Measurements from ENCODE around the gene KAT8. TPM values are rescaled to one million over a fixed set of nuclear protein-coding genes. Genes with fewer than 3 reads are reported as not detected.

The KAT8 gene
- total RNA-seq, 1 experiment from 2014 or later = 45.2 TPM

DNA sequence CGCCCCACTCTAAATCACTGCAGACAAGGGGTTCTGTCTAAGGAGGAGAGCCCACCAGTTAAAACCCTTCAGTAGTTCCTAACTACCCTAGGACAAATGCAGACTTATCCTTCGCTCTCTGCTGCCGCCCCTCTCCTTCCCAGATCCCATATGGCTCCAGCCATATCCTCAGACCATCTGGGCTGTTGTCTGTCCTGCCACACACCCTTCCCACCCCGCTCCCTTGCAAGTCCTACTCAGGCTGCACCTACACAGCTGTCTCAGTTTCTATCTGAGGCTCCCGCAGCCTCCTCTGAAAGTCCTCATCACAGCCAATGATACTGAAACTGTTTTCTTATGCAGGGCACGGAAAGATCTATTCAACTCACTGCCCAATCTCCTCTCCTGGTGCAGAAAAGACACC lies 10.0 kb upstream of the KAT8 start:
- DNase-seq (ENCODE audit: low read depth in 1 of 2, low spot score in 2 of 2) = no peak
- Histone ChIP-seq H3K27ac (no peak overlapping the region), H3K4me3 (no peak overlapping the region)

DNA sequence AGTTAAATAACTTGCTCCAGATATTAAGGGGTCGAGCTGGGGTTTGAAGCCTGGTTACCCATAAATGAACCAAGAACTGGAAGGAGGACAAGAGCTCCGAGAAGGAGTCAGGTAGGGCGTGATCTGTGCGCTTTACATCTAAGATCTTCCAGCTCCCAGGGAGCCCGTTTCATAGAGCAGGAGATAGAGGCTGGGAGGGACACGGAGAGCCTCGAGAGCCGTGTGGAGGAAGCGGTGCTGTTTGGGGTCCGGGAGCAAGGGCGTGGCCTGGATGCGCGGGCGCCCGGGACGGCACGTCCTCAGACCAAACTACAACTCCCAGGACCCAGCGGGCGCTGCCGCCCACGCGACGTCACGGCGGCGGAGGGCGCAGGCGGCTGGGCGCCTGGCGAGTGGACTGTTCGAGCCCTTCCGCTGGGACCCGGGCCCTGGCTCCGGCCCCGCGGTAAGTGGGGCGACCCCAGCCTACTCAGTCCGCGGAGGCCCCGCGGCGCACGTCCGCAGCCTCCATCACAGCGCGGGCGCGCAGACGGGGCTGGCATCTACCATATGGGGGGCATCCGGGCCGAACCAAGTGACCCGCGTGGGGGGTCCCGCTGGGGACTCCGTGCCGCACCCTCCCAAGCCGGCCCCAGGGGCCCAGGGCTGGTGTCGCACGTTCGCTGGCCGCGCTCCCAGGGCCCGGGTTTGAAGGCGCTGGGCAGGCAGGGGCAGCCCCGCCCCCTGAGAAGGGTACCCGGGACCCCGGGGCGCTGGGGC lies 9.2 kb upstream of the KAT8 start, which contains the start of gene BCKDK:
Gene BCKDK, plus strand, starts transcription at position 352 of the 759 bp plus-strand sequence. CDS start 838 bp downstream, outside the sequence.
- H3K36me3 ChIP-seq = peaks cover 51% of the 10 kb centered on the region
- H3K27ac ChIP-seq = peak within 1 kb of the TSS; percentile 68
- peaks cover 19% of the 10 kb centered on the region for H3K4me1 ChIP-seq (replicated peaks)
- no peaks in the 10 kb centered on the region for H3K9me3 ChIP-seq (replicated peaks)
- H3K27me3 ChIP-seq (replicated peaks) = no peaks in the 10 kb centered on the region
- peak; percentile 59 to 81 for DNase-seq (ENCODE audit: low read depth in 1 of 2, low spot score in 2 of 2)
- H3K4me3 ChIP-seq = peak within 1 kb of the TSS; percentile 98

More for the DNA sequence above, 10.0 kb upstream of the KAT8 start:
- H3K9me3 ChIP-seq (replicated peaks) = no peaks in the 10 kb centered on the region
- no peaks in the 10 kb centered on the region for H3K27me3 ChIP-seq (replicated peaks)
- peaks cover 19% of the 10 kb centered on the region for H3K4me1 ChIP-seq (replicated peaks)
- peaks cover 43% of the 10 kb centered on the region for H3K36me3 ChIP-seq

DNA sequence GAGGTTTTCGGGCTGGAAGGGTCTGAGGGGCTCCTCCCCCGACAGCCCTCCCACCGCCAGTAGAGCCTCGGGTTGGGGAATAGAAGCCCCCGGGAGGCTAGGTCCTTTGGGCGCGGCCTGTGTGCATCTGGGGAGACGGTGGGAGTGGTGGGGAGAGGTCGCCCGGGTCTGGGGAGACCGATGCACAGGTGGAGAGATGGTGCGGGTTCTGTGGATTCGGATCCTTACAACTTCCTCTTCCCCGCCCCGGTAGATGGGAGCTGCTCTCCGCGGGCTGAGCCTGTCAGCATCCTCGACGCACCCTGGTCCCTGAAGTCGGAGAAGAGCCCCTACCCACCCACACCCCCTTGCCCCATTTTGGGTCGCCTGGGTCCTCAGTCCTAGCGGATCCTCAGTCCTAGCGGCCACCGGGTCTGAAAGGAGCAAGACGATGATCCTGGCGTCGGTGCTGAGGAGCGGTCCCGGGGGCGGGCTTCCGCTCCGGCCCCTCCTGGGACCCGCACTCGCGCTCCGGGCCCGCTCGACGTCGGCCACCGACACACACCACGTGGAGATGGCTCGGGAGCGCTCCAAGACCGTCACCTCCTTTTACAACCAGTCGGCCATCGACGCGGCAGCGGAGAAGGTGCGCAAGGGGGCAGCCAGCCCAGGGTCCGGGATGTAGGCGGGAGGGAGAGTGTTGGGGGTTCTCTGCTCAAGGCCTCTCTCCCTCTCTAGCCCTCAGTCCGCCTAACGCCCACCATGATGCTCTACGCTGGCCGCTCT lies 8.5 kb upstream of the KAT8 start:
- Histone ChIP-seq H3K4me1 (replicated peaks) (peaks cover 19% of the 10 kb centered on the region), H3K4me3 (peak overlapping the region; percentile 98), H3K27ac (peak overlapping the region; percentile 68), H3K36me3 (peaks cover 51% of the 10 kb centered on the region), H3K9me3 (replicated peaks) (no peaks in the 10 kb centered on the region), H3K27me3 (replicated peaks) (no peaks in the 10 kb centered on the region)
- no peak for DNase-seq (ENCODE audit: low read depth in 1 of 2, low spot score in 2 of 2)

DNA sequence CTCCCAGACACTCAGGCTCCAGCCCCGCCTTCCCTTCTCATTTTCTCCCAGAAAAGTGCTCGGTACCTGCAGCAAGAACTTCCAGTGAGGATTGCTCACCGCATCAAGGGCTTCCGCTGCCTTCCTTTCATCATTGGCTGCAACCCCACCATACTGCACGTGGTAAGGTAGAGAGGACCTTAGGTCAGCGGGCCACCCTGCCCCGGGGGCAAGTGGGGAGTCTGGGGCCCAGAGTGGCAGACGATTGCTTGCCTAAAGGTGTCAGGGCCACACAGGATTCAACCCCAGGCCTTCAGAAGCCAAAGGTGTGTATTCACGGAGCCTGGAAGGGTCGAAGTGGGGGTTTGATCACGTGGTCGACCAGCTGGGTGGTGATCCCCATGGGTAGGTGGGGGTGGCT lies 7.8 kb upstream of the KAT8 start:
- H3K27ac ChIP-seq = no peak overlapping the region
- H3K4me1 ChIP-seq (replicated peaks) = peaks cover 19% of the 10 kb centered on the region
- H3K27me3 ChIP-seq (replicated peaks) = no peaks in the 10 kb centered on the region
- H3K9me3 ChIP-seq (replicated peaks) = no peaks in the 10 kb centered on the region
- peaks cover 51% of the 10 kb centered on the region for H3K36me3 ChIP-seq
- DNase-seq (ENCODE audit: low read depth in 1 of 2, low spot score in 2 of 2) = no peak
- peak overlapping the region; percentile 98 for H3K4me3 ChIP-seq

DNA sequence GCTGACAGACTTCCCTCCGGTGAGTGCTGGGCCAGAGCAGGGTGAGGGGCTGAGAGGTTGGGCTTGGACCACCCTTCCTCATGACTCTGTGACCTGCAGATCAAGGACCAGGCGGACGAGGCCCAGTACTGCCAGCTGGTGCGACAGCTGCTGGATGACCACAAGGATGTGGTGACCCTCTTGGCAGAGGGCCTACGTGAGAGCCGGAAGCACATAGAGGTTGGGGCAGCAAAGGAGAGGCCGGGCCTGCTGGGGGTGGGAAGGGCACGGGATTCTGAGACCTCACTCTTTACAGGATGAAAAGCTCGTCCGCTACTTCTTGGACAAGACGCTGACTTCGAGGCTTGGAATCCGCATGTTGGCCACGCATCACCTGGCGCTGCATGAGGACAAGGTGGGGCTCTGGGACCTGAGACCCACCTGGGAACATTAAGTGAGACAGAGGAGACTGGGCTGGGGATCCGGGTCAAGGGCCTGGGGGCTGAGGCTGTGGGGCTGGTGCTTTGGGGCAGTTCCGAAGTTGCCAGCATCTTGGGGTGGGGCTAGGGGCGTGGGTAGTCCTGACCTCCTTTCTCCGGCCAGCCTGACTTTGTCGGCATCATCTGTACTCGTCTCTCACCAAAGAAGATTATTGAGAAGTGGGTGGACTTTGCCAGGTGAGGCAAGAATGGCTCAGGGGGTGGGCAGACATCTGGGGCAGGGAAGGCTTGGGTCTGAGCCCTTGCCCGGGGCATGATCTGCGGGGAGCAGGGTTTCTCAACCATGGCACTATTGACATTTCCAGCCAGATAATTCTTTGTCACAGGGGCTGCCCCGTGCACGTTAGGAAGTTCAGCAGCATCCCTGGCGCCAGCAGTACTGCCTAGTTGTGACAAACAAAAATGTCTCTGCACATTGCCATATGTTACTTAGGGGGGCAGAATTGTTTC lies 7.1 kb upstream of the KAT8 start:
- Histone ChIP-seq H3K9me3 (replicated peaks) (no peaks in the 10 kb centered on the region), H3K4me3 (no peak overlapping the region), H3K4me1 (replicated peaks) (peaks cover 19% of the 10 kb centered on the region), H3K27me3 (replicated peaks) (no peaks in the 10 kb centered on the region), H3K36me3 (peaks cover 51% of the 10 kb centered on the region), H3K27ac (no peak overlapping the region)
- DNase-seq (ENCODE audit: low read depth in 1 of 2, low spot score in 2 of 2) = no peak

DNA sequence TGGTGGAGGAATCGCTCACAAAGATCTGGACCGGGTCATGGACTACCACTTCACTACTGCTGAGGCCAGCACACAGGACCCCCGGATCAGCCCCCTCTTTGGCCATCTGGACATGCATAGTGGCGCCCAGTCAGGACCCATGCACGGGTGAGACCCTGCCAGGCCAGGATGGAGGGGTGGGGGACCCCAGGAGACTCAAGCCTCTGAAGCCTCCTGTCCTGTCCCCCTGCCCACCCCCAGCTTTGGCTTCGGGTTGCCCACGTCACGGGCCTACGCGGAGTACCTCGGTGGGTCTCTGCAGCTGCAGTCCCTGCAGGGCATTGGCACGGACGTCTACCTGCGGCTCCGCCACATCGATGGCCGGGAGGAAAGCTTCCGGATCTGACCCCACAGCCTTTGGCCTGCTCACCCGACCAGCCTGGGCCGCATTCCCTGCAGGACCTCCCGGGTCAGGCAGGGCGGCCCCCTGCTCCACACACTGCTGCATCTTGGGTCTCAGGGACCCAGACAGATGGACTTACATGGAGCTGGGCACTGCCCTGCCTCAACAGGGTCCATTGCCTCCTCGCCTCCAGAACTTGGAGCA lies 5.5 kb upstream of the KAT8 start:
- H3K27me3 ChIP-seq (replicated peaks) = no peaks in the 10 kb centered on the region
- no peak overlapping the region for H3K4me3 ChIP-seq

DNA sequence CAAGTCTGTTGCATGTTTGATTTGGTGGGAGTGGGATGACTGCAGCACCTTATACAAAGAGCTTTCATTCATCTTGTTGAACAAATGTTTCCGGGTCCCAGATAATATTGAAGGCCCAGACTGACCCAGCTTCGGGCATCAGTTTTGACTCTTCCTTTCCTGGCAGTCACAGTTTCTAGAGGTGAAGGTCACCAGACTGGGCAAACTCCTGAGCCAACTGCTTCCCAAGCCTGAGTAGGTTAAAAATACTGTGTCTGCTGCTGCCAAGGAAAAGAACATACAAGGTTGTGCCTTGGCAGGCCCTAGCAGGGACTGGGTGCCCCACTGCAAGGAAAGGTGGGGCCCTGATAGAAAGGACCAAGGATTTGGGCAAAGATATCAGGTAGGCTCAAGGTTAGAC lies 4.8 kb upstream of the KAT8 start:
- Histone ChIP-seq H3K9me3 (replicated peaks) (no peaks in the 10 kb centered on the region), H3K27me3 (replicated peaks) (no peaks in the 10 kb centered on the region), H3K36me3 (peaks cover 54% of the 10 kb centered on the region), H3K4me3 (no peak overlapping the region), H3K27ac (no peak overlapping the region), H3K4me1 (replicated peaks) (peaks cover 17% of the 10 kb centered on the region)
- DNase-seq (ENCODE audit: low read depth in 1 of 2, low spot score in 2 of 2) = no peak

More for the DNA sequence above, 5.5 kb upstream of the KAT8 start:
- Histone ChIP-seq H3K27ac (no peak overlapping the region), H3K36me3 (peaks cover 54% of the 10 kb centered on the region), H3K9me3 (replicated peaks) (no peaks in the 10 kb centered on the region), H3K4me1 (replicated peaks) (peaks cover 17% of the 10 kb centered on the region)
- DNase-seq (ENCODE audit: low read depth in 1 of 2, low spot score in 2 of 2) = no peak

DNA sequence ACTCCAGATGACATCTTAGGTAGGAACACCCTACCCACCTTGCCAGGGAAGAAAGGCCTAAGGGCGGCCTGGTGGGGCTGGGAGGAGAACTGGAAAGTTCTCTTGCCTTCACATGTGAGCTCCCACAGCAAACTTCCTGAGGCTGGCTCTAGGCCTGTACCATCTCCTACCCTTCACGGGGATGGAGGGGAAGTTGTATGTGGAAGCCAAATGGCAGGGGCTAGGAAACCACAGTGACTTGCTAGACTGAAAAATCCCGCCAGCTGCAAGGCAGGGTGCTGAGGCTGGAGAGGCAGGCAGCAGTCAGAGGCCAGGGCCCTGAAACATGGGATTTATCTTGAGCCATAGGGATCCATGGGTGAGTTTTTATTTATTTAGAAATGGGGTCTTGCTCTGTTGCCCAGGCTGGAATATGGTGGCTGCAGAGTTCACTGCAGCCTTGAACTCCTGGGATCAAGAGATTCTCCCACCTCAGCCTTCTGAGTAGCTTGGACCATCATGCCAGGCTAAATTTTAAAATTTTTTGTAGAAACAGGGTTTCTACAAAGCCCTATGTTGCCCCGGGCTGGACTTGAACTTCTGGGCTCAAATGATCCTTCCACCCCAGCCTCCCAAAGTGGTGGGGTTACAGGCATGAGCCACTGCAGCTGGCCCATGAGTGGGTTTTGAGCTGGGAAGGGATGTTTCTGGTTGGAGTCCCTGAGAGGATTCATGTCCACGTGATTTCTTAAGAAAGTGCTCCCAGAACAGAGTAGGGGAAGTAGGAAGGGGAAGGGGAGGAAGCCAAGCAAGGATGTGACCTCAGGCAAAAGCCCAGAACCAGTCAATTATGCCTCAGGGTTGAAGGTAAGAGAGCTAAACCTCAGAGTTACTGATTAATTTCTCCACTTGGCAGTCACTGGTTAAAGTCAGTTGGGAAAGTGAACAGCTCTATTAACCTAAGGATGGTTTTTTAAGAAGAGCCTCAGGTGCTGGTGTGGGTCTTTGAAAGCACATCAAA lies 4.0 kb upstream of the KAT8 start:
- H3K27me3 ChIP-seq (replicated peaks) = no peaks in the 10 kb centered on the region
- H3K27ac ChIP-seq = no peak overlapping the region
- H3K4me3 ChIP-seq = no peak overlapping the region
- DNase-seq (ENCODE audit: low read depth in 1 of 2, low spot score in 2 of 2) = no peak
- H3K4me1 ChIP-seq (replicated peaks) = peaks cover 16% of the 10 kb centered on the region
- H3K9me3 ChIP-seq (replicated peaks) = no peaks in the 10 kb centered on the region
- peaks cover 51% of the 10 kb centered on the region for H3K36me3 ChIP-seq

DNA sequence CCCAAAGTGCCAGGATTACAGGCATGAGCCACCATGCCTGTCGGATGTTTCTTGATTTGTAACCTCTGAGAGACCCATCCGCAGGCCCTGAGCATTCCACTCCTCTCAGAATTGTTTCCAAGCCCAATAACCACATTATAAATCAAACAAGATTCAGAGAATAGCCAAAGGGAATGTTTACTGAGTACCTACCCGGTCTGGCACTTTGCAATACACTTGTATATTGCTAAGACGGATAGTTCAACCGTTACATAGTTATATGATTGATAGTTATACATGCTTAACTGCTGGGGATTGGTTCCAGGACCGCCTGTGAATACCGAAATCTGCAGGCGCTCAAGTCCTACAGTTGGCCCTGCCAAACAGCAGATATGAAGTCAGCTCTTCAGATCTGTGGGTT lies 3.0 kb upstream of the KAT8 start:
- Histone ChIP-seq H3K27ac (no peak overlapping the region), H3K9me3 (replicated peaks) (no peaks in the 10 kb centered on the region), H3K4me1 (replicated peaks) (peaks cover 10% of the 10 kb centered on the region), H3K4me3 (no peak overlapping the region), H3K27me3 (replicated peaks) (no peaks in the 10 kb centered on the region), H3K36me3 (peaks cover 47% of the 10 kb centered on the region)
- no peak for DNase-seq (ENCODE audit: low read depth in 1 of 2, low spot score in 2 of 2)

DNA sequence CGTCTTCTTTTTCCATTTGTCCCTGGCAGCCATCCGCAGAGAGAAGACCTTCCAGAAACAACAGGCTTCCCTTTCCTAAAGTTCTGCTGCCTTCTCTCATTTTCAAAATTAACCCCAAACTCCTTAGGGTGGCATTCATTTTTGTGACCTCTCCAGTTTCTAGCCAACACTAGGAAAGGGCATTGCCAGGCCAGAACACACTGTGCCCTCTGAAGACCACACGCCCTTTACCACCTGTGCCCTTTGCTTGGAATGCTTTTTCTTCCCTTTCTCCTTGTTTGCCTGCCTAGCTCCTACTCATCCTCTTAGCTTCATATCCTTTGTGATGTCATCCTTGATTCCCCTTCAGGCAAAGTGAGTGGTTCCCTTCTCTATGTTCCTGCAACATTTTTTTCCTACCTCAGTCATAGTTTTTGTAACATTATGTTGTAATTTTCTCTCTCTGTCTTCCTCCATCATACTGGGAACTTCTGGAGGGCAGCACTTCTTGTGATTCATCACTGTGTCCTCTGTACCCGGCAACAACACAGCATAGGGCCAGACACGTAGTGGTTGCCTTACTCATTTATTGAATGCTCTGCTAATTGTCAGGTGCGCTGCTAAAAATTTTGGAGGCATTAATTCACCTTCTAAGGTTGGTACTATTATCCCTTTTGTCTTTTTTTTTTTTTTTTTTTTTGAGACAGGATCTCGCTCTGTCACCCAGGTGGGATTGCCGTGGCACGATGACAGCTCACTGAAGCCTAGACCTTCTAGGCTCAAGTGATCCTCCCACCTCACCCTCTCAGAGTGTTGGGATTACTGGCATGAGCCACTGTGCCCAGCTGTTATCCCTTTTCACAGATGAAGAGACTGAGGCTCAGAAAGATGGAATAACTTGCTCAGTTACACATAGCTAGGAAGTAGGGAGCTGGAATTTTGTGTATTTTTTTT lies 1.0 kb downstream of the KAT8 start:
- DNase-seq (ENCODE audit: low read depth in 1 of 2, low spot score in 2 of 2) = no peak
- Histone ChIP-seq H3K4me1 (replicated peaks) (peaks cover 10% of the 10 kb centered on the region), H3K36me3 (peaks cover 45% of the 10 kb centered on the region), H3K27ac (peak overlapping the region; percentile 36), H3K9me3 (replicated peaks) (no peaks in the 10 kb centered on the region), H3K27me3 (replicated peaks) (no peaks in the 10 kb centered on the region), H3K4me3 (peak overlapping the region; percentile 84)

DNA sequence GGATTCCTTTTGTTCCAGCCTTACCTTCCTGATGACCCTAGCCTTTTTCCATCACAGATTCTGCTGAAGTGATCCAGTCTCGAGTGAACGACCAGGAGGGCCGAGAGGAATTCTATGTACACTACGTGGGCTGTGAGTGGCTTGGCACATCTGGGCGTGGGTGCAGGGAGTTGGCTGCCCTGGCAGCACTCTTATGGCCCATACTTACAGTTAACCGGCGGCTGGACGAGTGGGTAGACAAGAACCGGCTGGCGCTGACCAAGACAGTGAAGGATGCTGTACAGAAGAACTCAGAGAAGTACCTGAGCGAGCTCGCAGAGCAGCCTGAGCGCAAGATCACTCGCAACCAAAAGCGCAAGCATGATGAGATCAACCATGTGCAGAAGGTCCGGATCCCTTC lies 2.7 kb downstream of the KAT8 start:
- Histone ChIP-seq H3K36me3 (peaks cover 51% of the 10 kb centered on the region), H3K9me3 (replicated peaks) (no peaks in the 10 kb centered on the region)

More for the DNA sequence above, 2.7 kb downstream of the KAT8 start:
- no peak overlapping the region for H3K4me3 ChIP-seq
- H3K27me3 ChIP-seq (replicated peaks) = no peaks in the 10 kb centered on the region
- H3K27ac ChIP-seq = no peak overlapping the region
- H3K4me1 ChIP-seq (replicated peaks) = peaks cover 10% of the 10 kb centered on the region
- DNase-seq (ENCODE audit: low read depth in 1 of 2, low spot score in 2 of 2) = no peak
